Mucosa of stomach (tissue), 1 donor: ENCODE results near the gene TMC8.
"Not testable (repeated sequence)": the region's sequence is repeated elsewhere in the genome, so short reads cannot be mapped to it uniquely, and the experiment has no call there.

Source experiments
- H3K27me3 ChIP-seq: one replicate; pipeline ENCODE4 v1.7.0; 2013; ENCODE audit warnings: mild to moderate bottlenecking, low read length; ENCODE audit not compliant: control insufficient read depth, insufficient read depth
- H3K36me3 ChIP-seq: one replicate; pipeline ENCODE4 v1.7.0; 2013; ENCODE audit warnings: low read length; ENCODE audit not compliant: control insufficient read depth, insufficient read depth
- H3K4me1 ChIP-seq: one replicate; pipeline ENCODE4 v1.7.0; 2013; ENCODE audit warnings: mild to moderate bottlenecking, low read length; ENCODE audit not compliant: control insufficient read depth, insufficient read depth
- H3K4me3 ChIP-seq: one replicate; pipeline ENCODE4 v1.7.0; 2013; ENCODE audit warnings: low read length
- H3K9ac ChIP-seq: one replicate; pipeline ENCODE4 v1.7.0; 2013; ENCODE audit warnings: mild to moderate bottlenecking, low read length, moderate library complexity
- H3K9me3 ChIP-seq: one replicate; pipeline ENCODE4 v1.7.0; 2013; ENCODE audit warnings: mild to moderate bottlenecking, low read length, moderate library complexity; ENCODE audit not compliant: control insufficient read depth
- donor health status: Pancreatic carcinoma.

TMC8 gene

DNA sequence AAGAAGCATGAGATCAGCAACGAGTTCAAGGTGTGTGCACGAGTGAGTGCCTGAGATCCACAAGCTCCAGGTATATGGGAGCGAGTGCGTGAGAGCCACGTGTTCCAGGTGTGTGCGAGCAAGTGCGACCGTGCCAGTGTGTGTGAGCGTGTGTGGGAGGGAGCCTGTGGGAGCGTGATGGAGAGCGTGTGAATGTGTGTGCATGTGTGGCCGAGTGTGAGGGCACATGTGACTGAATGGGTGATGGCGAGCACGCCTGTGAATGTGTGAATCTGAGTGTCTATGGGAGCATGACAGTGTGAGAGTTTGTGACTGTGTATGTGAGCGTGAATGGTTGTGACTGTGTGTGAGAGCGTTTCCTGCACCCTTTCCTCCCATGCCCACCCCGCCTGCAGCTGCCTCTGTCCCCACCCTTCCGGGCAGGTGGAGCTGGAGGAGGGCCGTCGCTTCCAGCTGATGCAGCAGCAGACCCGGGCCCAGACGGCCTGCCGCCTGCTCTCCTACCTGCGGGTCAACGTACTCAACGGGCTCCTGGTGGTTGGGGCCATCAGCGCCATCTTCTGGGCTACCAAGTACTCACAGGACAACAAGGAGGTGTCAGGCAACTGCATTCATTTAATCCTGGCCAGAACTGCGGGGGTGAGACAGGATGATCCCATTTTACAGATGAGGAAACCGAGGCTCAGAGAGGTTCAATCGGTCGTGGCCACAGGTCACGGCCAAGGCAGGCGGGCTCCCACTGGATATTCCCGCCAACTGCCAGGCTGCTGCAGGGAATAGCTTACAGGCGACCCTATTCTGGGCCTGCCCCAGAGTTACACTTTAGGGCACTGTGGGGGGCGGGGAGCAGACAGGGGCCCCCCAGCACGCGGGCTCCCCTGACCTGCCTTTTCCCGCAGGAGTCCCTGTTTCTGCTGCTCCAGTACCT lies 3.7 kb downstream of the TMC8 start:
- Histone ChIP-seq H3K27me3 (peaks cover 20% of the 10 kb centered on the region), H3K4me1 (peaks cover 33% of the 10 kb centered on the region), H3K4me3 (no peak overlapping the region), H3K9me3 (no peaks in the 10 kb centered on the region), H3K36me3 (no peaks in the 10 kb centered on the region), H3K9ac (no peak overlapping the region)

GRCh38 chr17:78134899-78135385 lies 4.4 kb downstream of the TMC8 start:
- Histone ChIP-seq H3K27me3 (peaks cover 16% of the 10 kb centered on the region), H3K36me3 (no peaks in the 10 kb centered on the region), H3K4me3 (no peak overlapping the region), H3K4me1 (peaks cover 28% of the 10 kb centered on the region), H3K9ac (no peak overlapping the region), H3K9me3 (no peaks in the 10 kb centered on the region)

DNA sequence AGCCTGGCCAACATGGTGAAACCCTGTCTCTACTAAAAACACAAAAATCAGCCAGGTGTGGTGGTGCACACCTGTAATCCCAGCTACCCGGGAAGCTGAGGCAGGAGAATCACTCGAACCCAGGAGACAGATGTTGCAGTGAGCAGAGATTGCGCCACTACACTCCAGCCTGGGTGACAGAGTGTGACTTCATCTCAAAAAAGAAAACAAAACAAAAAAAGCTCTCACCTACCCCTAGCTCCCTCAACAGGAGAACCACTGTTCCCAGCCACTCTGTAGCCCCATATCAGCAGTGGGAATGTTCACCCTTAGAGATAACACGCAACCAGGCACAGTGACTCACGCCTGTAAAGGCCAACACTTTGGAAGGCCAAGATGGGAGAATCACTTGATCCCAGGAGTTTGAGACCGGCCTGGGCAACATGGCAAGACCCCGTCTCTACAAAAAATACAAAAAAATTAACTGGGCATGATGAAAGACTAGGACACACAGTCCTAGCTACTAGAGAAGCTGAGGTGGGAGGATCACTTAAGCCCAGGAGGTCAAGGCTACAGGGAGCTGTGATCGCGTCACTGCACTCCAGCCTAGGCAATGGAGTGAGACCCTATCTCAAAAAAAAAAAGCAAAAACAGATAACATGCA lies 5.4 kb downstream of the TMC8 start:
- Histone ChIP-seq H3K4me1 (peaks cover 36% of the 10 kb centered on the region), H3K9me3 (no peaks in the 10 kb centered on the region), H3K27me3 (peaks cover 10% of the 10 kb centered on the region), H3K9ac (no peak overlapping the region), H3K4me3 (no peak overlapping the region), H3K36me3 (no peaks in the 10 kb centered on the region)

- peaks cover 42% of the 10 kb centered on the region for H3K4me1 ChIP-seq
- peaks cover 1% of the 10 kb centered on the region for H3K27me3 ChIP-seq
- H3K36me3 ChIP-seq: no peaks in the 10 kb centered on the region
- no peak overlapping the region for H3K4me3 ChIP-seq
- H3K9ac ChIP-seq: no peak overlapping the region
- no peaks in the 10 kb centered on the region for H3K9me3 ChIP-seq
Measured at GRCh38 chr17:78137392-78138203, 7.0 kb downstream of the TMC8 start.

DNA sequence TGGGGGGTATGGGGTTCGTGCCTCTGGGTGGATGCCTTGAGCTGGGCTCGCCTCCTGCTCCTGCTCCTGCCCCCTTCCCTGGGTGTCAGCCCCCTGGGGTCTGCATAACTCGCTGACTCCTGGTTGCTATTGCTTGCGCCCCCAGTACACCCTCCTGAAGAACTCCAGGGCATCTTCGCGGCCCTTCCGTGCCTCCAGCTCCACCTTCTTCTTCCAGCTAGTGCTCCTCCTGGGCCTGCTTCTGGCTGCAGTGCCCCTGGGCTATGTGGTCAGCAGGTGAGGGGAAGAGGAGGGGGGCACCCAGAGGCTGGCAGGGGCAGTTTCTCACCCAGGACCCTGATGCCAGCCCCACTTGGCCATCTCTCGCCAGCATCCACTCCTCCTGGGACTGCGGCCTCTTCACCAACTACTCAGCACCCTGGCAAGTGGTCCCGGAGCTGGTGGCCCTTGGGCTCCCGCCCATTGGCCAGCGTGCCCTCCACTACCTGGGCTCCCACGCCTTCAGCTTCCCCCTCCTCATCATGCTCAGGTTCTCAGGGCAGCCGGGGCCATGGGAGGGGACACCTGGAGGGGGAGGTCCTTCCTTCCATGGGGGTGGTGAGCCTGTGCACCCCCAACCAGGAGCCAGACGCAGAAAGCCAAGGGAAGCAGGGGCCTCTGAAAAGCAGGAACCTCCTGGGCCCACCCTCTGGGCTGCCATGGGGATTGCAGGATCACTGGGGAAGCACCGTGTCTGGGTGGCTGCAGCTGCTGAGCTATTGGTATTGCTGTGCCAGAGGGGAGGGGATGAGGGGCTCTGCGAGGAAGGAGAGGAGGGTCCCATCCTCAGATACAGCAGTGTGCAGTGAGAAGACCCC lies 7.9 kb downstream of the TMC8 start:
- H3K4me3 ChIP-seq: no peak overlapping the region
- peaks cover 40% of the 10 kb centered on the region for H3K4me1 ChIP-seq
- no peaks in the 10 kb centered on the region for H3K9me3 ChIP-seq
- no peaks in the 10 kb centered on the region for H3K36me3 ChIP-seq
- no peak overlapping the region for H3K9ac ChIP-seq
- no peaks in the 10 kb centered on the region for H3K27me3 ChIP-seq

- not testable (repeated sequence) for H3K9me3 ChIP-seq, H3K4me3 ChIP-seq, H3K27me3 ChIP-seq, H3K9ac ChIP-seq, H3K36me3 ChIP-seq
- peaks cover 54% of the 10 kb centered on the region for H3K4me1 ChIP-seq
Measured at GRCh38 chr17:78139861-78140168, 9.2 kb downstream of the TMC8 start.

DNA sequence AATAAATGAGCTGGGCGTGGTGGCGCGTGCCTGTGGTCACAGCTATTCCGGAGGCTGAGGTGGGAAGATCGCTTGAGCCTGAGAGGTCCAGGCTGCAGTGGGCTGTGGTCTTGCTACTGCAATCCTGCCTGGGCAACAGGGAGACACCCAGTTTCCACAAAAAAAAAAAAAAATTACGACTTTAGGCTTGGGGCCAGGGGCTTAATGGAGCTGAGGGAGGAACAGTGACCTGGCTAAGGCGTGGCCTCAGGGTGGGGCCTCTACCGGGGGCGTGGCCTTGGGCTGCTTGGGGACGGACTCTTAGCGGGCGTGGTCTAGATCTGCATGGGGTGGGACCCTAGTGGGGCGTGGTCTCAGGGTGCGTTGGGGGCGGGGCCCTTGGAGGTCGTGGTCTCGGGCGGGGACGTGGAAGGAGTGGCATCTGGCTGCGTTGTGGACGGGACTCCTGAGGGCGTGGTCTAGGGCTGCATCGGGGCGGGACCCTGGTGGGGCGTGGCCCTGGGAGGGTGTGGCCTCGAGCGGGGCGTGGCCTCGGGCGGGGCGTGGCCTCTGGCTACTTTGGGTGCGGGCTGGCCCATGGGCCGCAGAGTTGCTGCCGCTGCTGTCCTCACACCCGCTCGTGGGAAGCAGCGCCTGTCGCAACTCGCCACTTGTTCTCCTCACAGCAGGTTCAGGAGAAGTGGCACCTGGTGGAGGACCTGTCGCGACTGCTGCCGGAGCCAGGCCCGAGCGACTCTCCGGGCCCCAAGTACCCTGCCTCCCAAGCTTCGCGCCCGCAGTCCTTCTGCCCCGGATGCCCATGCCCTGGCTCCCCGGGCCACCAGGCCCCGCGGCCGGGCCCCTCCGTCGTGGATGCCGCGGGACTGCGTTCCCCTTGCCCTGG lies 9.8 kb downstream of the TMC8 start:
- H3K9ac ChIP-seq: no peak overlapping the region
- no peaks in the 10 kb centered on the region for H3K9me3 ChIP-seq
- H3K36me3 ChIP-seq: no peaks in the 10 kb centered on the region
- peaks cover 60% of the 10 kb centered on the region for H3K4me1 ChIP-seq
- no peak overlapping the region for H3K4me3 ChIP-seq
- H3K27me3 ChIP-seq: no peaks in the 10 kb centered on the region

GRCh38 chr17:78141437-78142118 lies 11.0 kb downstream of the TMC8 start:
- Histone ChIP-seq H3K9ac (no peak overlapping the region), H3K9me3 (no peaks in the 10 kb centered on the region), H3K4me3 (no peak overlapping the region), H3K27me3 (no peaks in the 10 kb centered on the region), H3K36me3 (no peaks in the 10 kb centered on the region), H3K4me1 (peaks cover 72% of the 10 kb centered on the region)

- H3K4me3 ChIP-seq: no peak overlapping the region
- peaks cover 73% of the 10 kb centered on the region for H3K4me1 ChIP-seq
- H3K27me3 ChIP-seq: no peaks in the 10 kb centered on the region
- no peaks in the 10 kb centered on the region for H3K9me3 ChIP-seq
- no peaks in the 10 kb centered on the region for H3K36me3 ChIP-seq
- H3K9ac ChIP-seq: no peak overlapping the region
Measured at GRCh38 chr17:78142119-78142861, 11.7 kb downstream of the TMC8 start.
